BE2C (cell line): ENCODE results near the gene MCUB.

ENCODE experiments used
- DNase-seq: peaks from one replicate; pipeline ENCODE4 v3.0.0-alpha.2; 2020
- H3K27me3 ChIP-seq: fragments of 250-450 bp; sonication (Bioruptor Pico); 2 replicates; pipeline ENCODE4 v1.5.1; 2020; ENCODE audit warnings: mild to moderate bottlenecking
- H3K36me3 ChIP-seq: fragments of 250-450 bp; sonication (Bioruptor Pico); 2 replicates; pipeline ENCODE4 v1.5.1; 2020; ENCODE audit warnings: mild to moderate bottlenecking
- H3K4me1 ChIP-seq: fragments of 250-450 bp; sonication (Bioruptor Pico); 2 replicates; pipeline ENCODE4 v1.5.1; 2020
- H3K4me3 ChIP-seq: 2 replicates; pipeline ENCODE4 v1.5.1; 2011; ENCODE audit warnings: low read depth, low read length
- H3K9me3 ChIP-seq: fragments of 250-450 bp; sonication (Bioruptor Pico); 2 replicates; pipeline ENCODE4 v1.5.1; 2020
- TF ChIP-seq, protein P1 (sequence below): IDR thresholded peaks from 2 replicates; pipeline ENCODE4 v1.5.1; 2012; ENCODE audit warnings: mild to moderate bottlenecking, low read depth, low read length

Gene MCUB

DNA sequence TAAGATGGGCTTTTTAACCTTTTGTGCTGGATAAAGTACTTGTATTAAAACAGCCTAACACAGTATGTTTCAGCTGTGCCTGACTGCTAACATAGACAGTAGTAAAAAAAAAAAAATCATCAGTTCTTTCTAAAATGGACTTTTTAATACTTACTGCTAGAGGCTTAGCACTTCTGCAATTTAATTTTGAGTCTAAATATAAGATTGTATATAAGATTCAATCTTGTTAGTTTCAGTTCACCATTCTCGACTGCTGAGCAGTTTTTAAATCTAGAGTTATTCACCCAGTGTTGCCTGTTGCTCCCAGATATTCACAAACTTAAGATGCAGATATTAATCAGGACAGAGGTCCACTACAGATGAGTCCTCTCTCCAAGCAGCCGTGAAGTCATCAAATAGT, 163.1 kb downstream of the MCUB start:
- TF ChIP-seq, protein P1, sequence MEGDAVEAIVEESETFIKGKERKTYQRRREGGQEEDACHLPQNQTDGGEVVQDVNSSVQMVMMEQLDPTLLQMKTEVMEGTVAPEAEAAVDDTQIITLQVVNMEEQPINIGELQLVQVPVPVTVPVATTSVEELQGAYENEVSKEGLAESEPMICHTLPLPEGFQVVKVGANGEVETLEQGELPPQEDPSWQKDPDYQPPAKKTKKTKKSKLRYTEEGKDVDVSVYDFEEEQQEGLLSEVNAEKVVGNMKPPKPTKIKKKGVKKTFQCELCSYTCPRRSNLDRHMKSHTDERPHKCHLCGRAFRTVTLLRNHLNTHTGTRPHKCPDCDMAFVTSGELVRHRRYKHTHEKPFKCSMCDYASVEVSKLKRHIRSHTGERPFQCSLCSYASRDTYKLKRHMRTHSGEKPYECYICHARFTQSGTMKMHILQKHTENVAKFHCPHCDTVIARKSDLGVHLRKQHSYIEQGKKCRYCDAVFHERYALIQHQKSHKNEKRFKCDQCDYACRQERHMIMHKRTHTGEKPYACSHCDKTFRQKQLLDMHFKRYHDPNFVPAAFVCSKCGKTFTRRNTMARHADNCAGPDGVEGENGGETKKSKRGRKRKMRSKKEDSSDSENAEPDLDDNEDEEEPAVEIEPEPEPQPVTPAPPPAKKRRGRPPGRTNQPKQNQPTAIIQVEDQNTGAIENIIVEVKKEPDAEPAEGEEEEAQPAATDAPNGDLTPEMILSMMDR = no peak
- no peak for DNase-seq
- H3K4me1 ChIP-seq = no peaks in the 10 kb centered on the region
- no peaks in the 10 kb centered on the region for H3K36me3 ChIP-seq
- no peaks in the 10 kb centered on the region for H3K9me3 ChIP-seq
- H3K27me3 ChIP-seq = no peaks in the 10 kb centered on the region
- no peak overlapping the region for H3K4me3 ChIP-seq

DNA sequence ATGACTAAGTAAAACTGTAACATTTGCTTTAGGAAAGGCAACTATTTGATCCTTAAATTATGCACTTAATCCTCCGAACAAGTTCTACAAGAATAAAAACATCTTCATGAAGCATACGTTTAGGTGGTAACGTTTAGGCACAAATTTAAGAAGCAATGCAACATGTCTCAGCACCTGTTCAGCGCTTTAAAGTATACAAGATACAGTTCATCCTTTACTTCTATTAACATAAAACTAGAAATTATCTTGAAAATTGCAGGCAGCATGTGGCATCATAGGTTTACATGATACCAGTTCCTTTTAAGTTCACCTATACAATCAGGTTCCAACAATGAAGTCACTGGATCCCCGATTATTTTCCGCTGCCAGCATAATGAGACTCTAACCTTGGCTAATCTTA, 168.3 kb downstream of the MCUB start:
- Histone ChIP-seq H3K4me1 (no peaks in the 10 kb centered on the region), H3K27me3 (peaks cover 6% of the 10 kb centered on the region), H3K36me3 (no peaks in the 10 kb centered on the region), H3K4me3 (no peak overlapping the region), H3K9me3 (no peaks in the 10 kb centered on the region)
- DNase-seq = no peak
- TF ChIP-seq, protein P1 = no peak

DNA sequence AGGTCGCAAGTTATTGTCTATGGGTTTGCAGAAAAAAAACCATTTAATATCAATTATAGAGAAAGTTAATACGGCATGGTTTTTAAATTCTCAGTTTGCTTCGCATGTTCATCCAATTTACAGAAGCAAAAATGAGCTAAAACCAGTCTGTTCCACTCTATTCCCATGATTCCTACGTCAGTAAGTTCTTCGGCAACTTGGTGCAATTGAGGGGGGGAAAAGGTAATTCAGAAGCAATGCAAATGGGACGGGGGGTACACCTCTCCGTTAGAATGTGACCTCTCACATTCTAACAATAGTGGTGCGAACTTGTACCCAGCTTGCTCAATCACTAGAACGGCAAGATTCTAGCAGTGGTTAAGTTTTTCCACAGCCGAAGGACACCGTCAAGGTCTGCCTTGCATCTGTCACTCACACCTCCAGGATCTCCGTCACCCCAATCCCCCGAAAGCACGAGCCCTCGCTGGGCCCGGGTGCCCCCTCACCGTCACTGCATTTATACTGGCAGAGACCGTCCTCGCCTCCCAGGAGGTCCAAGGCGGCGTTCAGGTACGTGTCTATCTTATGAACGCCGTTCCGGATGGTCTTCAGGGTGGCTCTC, 169.2 kb downstream of the MCUB start:
- Histone ChIP-seq H3K9me3 (no peaks in the 10 kb centered on the region), H3K27me3 (peaks cover 6% of the 10 kb centered on the region), H3K4me3 (peak overlapping the region; percentile 74), H3K4me1 (no peaks in the 10 kb centered on the region), H3K36me3 (no peaks in the 10 kb centered on the region)
- no peak for DNase-seq
- TF ChIP-seq, protein P1 = no peak

DNA sequence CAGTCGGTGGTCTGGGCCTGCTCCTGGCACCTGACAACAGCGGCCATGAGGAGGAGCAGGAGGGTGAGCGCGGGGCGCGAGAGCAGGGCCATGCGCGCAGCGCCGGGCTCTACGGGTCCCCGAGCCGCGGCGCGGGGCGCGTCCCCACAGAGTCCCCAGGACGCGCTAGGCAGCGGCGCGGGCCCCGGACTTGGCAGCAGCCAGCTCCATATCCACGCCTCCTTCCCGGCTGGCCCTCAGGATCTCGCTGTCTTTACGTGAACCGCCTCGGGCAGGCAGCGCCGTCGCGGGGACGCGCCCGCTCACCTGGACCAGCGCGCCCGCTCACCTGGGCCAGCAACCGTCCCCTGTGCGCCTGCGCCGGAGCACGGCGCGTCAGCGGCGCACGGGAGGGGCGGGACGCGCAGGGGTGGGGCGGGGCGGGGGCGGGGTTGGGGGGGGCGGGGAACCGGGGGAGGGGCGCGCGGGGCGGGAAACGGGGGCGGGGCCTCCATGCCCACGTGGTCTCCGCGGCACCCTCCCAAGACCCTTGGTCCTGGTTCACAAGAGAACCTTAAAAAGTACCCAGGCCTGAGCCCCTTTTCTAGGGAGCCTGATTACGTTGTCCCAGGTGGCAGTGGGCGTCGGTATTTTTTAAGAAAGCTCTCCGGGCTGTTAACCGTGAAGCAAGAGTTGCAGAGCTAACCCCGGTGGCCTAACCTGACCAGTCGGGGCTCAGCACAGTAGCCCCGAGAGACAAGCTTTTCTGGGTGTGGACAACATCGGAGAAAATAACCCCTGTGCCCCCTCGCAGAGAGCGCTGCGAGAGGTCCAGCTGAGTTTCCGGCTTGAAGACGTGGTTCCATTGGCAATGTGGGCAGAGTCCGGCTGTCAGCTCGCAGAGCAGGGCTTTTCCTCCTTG, 169.9 kb downstream of the MCUB start, which contains the start of gene PLA2G12A:
PLA2G12A (minus strand) TSS at position 353 of the 901 bp plus-strand sequence; CDS start at position 92, 261 bp downstream.
- Histone ChIP-seq H3K27me3 (peaks cover 6% of the 10 kb centered on the region), H3K4me3 (peak within 1 kb of the TSS; percentile 74), H3K36me3 (no peaks in the 10 kb centered on the region), H3K4me1 (no peaks in the 10 kb centered on the region), H3K9me3 (no peaks in the 10 kb centered on the region)
- TF ChIP-seq, protein P1 = no peak
- peak; percentile 56 for DNase-seq

DNA sequence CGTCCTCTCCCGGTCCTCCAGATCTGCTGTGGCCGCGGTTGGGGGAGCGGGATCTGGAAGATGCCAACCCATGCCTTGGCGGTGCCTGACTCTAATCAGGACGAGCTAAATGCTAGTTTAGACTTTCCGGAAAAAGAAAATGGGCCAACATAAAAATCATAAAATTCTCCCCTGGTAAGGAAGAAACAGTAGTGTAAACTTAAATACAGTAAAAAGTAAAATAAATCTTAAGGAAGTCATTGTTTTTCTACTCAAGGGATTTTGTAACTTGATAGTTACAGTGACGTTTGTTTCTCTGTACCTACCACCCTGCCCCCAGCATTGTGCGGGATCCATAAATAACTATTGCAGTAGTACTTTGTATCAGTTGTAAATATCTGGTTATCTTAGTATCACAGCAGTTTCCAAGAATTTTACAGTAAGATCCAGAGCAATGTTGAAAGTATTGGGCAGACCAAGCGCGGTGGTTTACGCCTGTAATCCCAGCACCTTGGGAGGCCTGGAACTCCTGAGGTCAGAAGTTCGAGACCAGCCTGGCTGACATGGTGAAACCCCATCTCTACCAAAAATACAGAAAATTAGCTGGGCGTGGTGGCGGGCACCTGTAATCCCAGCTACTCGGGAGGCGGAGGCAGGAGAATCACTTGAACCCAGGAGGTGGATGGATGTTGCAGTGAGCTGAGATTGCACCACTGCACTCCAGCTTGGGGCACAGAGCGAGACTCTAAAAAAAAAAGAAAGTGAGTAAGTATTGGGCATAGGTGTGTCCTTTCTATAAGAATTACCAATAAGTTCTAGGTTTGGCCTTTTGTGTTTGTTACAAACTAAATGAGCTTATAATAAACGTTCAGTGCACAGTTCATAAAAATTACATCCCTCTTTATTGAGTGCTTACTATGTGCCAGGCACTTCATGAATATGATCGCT, 170.8 kb downstream of the MCUB start:
- Histone ChIP-seq H3K9me3 (no peaks in the 10 kb centered on the region), H3K27me3 (peaks cover 6% of the 10 kb centered on the region), H3K4me3 (peak overlapping the region; percentile 74), H3K36me3 (no peaks in the 10 kb centered on the region), H3K4me1 (no peaks in the 10 kb centered on the region)
- DNase-seq = no peak
- TF ChIP-seq, protein P1 = no peak
